ENCODE results near the gene LMF2.

The LMF2 gene

GRCh38 chr22:50498322-50498890 lies 9.1 kb downstream of the LMF2 start:
- peak; percentile 86 for TF ChIP-seq CTCF (IDR thresholded peaks at IDR 0.05; ENCODE audit: low read length, missing control alignments)
- H3K4me3 ChIP-seq (replicated peaks; ENCODE audit: low read depth, low read length), result no peak overlapping the region
- DNase-seq (ENCODE audit: low read depth), result peak; percentile 68

GRCh38 chr22:50497093-50497492 lies 10.4 kb downstream of the LMF2 start:
- TF ChIP-seq CTCF (IDR thresholded peaks at IDR 0.05; ENCODE audit: low read length, missing control alignments), result no peak
- no peak for DNase-seq (ENCODE audit: low read depth)
- H3K4me3 ChIP-seq (replicated peaks; ENCODE audit: low read depth, low read length), result no peak overlapping the region

GRCh38 chr22:50490531-50491308 lies 16.8 kb downstream of the LMF2 start:
- no peak for TF ChIP-seq CTCF (IDR thresholded peaks at IDR 0.05; ENCODE audit: low read length, missing control alignments)
- no peak for DNase-seq (ENCODE audit: low read depth)
- H3K4me3 ChIP-seq (replicated peaks; ENCODE audit: low read depth, low read length), result no peak overlapping the region

DNA sequence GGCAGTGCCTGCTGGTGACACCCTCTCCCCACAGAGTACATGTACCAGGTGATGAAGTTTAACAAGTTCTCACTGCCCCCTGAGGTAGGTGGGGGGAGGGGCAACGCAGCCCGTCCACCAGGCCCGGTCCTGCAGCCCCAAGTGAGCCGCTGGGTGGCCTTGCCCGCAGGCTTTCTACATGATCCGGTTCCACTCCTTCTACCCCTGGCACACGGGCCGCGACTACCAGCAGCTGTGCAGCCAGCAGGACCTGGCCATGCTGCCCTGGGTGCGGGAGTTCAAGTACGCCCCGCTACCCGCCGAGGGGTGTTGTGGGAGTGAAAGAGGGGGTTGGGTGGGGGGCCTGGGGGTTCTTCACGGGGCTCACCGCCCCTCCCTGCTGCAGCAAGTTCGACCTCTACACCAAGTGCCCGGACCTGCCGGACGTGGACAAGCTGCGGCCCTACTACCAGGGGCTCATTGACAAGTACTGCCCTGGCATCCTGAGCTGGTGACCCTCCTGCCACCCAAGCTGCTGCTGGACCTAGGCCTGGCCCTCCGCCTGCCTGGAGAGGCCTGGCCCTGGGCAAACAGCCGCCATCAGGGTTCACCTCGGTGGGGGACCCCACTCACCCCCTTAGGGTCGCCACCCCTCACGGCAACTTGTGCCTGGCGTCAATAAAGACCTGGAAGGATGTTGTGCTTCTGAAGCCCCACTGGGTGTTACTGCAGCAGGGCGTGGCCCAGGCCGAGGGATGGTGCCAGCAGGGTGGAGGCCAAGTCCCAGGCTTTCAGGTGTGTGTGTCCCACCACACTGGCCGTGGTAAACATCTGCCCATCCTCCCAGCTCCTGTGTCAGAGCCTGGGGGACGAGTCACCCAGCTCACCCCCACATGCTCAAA lies 17.9 kb downstream of the LMF2 start:
- DNase-seq (ENCODE audit: low read depth), result no peak
- no peak overlapping the region for H3K4me3 ChIP-seq (replicated peaks; ENCODE audit: low read depth, low read length)
- no peak for TF ChIP-seq CTCF (IDR thresholded peaks at IDR 0.05; ENCODE audit: low read length, missing control alignments)

DNA sequence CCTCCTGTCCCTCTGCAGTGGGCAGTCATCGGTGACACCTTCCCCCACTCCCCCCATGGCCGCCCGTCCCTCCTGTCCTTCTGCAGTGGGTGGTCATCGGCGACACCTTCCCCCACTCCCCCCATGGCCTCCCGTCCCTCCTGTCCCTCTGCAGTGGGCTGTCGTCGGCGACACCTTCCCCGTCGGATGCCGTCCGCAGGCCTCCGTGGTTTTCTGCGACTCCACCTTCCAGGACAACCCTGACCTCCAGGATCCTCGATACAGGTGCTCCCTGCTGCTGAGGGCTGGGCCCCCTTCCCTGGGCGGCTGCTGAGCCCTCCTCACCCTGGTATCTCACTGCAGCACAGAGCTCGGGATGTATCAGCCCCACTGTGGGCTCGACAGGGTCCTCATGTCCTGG lies 18.6 kb downstream of the LMF2 start:
- DNase-seq (ENCODE audit: low read depth), result no peak
- no peak for TF ChIP-seq CTCF (IDR thresholded peaks at IDR 0.05; ENCODE audit: low read length, missing control alignments)
- H3K4me3 ChIP-seq (replicated peaks; ENCODE audit: low read depth, low read length), result no peak overlapping the region

GRCh38 chr22:50488006-50488677 lies 19.4 kb downstream of the LMF2 start:
- H3K4me3 ChIP-seq (replicated peaks; ENCODE audit: low read depth, low read length), result no peak overlapping the region
- DNase-seq (ENCODE audit: low read depth), result no peak
- TF ChIP-seq CTCF (IDR thresholded peaks at IDR 0.05; ENCODE audit: low read length, missing control alignments), result no peak
